Smooth muscle cell of the pulmonary artery (primary cell): ENCODE data around the gene RAB43. TPM values are rescaled to one million over a fixed set of nuclear protein-coding genes. Genes with fewer than 3 reads are reported as not detected.

Experiments
- total RNA-seq: library from RNA; depleted of rRNA; stranded (reverse); fragments of >200 nt; gene quantifications from 2 replicates; pipeline ENCODE4 v1.2.3, GENCODE V29; 2014

Gene RAB43
- total RNA-seq, result 23.6 and 23.9 TPM in 2 replicates

GRCh38 chr3:129121792-129122411 lies at the start of gene RAB43:
Gene RAB43 (minus strand): TSS chr3:129121804. CDS start chr3:129121489, 315 bp downstream.

GRCh38 chr3:129160891-129161859 lies 39.6 kb upstream of the RAB43 start, which contains the start of gene ISY1:
Gene ISY1 (minus strand): TSS chr3:129161063. CDS start chr3:129160975, 88 bp downstream.

GRCh38 chr3:129060276-129061022 lies 61.2 kb downstream of the RAB43 start, which contains the start of gene GP9:
Gene GP9 (plus strand): TSS chr3:129060779. CDS start chr3:129061740, 961 bp downstream.

Other genes starting within 250 kb of the RAB43 start
- gene ACAD9, start 242.2 kb downstream of the RAB43 start, total RNA-seq, result 32.8 and 45.8 TPM in 2 replicates
- 0.13 TPM in 1 of 2 replicates, not detected in the other for gene CFAP92, start 127.7 kb downstream of the RAB43 start, total RNA-seq
- gene EFCC1, start 120.5 kb downstream of the RAB43 start, total RNA-seq, result not detected in 2 replicates
- gene GP9, start 61.0 kb downstream of the RAB43 start, total RNA-seq, result not detected in 2 replicates
- 20.9 and 21.8 TPM in 2 replicates for gene ISY1, start 39.3 kb upstream of the RAB43 start, total RNA-seq
- 195 and 202 TPM in 2 replicates for gene CNBP, start 62.1 kb upstream of the RAB43 start, total RNA-seq
- gene COPG1, start 127.8 kb upstream of the RAB43 start, total RNA-seq, result 313 and 371 TPM in 2 replicates
- 18.1 and 19.0 TPM in 2 replicates for gene HMCES, start 157.1 kb upstream of the RAB43 start, total RNA-seq